Nephron (organoid): Measurements from ENCODE around the gene CRISPLD2.

Experiments
- H3K27ac Mint-ChIP-seq, 3 experiments: 2 replicates each; pipeline ENCODE4 v1.8.0; 2020; ENCODE audit warnings: mixed read lengths in 3 of 3, mild to moderate bottlenecking in 2 of 3, moderate library complexity in 1 of 3
- H3K27me3 Mint-ChIP-seq: 2 replicates; pipeline ENCODE4 v1.8.0; 2021; ENCODE audit warnings: low read depth, mild to moderate bottlenecking, moderate library complexity, mixed read lengths
- H3K36me3 Mint-ChIP-seq: 2 replicates; pipeline ENCODE4 v1.8.0; 2020; ENCODE audit warnings: low read depth, mixed read lengths
- H3K4me1 Mint-ChIP-seq: 2 replicates; pipeline ENCODE4 v1.8.0; 2020; ENCODE audit warnings: mixed read lengths
- H3K4me3 Mint-ChIP-seq, 3 experiments: 2 replicates each; pipeline ENCODE4 v1.8.0; 2020; ENCODE audit warnings: mild to moderate bottlenecking in 3 of 3, mixed read lengths in 3 of 3, moderate library complexity in 2 of 3
- H3K9me3 Mint-ChIP-seq: 2 replicates; pipeline ENCODE4 v1.8.0; 2020; ENCODE audit warnings: mixed read lengths
- CTCF ChIP-seq, 3 experiments: fragments of 200-600 bp; sonication (generic); IDR thresholded peaks; one replicate each; pipeline ENCODE4 v1.5.0; 2021; ENCODE audit warnings: antibody characterized with exemption in 3 of 3; ENCODE audit not compliant: unreplicated experiment in 3 of 3

Gene CRISPLD2

GRCh38 chr16:84787263-84787622 is 32.5 kb upstream of the CRISPLD2 start:
- Mint-ChIP-seq H3K27ac (peak overlapping the region; percentile 4 to 55 (median 44)), H3K4me1 (peaks cover 59% of the 10 kb centered on the region), H3K4me3 (no peak overlapping the region), H3K36me3 (no peaks in the 10 kb centered on the region), H3K9me3 (no peaks in the 10 kb centered on the region), H3K27me3 (no peaks in the 10 kb centered on the region)
- TF ChIP-seq CTCF (IDR thresholded peaks at IDR 0.05; ENCODE audit: unreplicated experiment in 3 of 3) = no peak

- Mint-ChIP-seq H3K4me3 (no peak overlapping the region), H3K27me3 (no peaks in the 10 kb centered on the region)
Measured at GRCh38 chr16:84788920-84789391, 30.8 kb upstream of the CRISPLD2 start.

GRCh38 chr16:84789431-84789830 is 30.4 kb upstream of the CRISPLD2 start:
- Mint-ChIP-seq H3K36me3 (no peaks in the 10 kb centered on the region), H3K4me1 (peaks cover 65% of the 10 kb centered on the region), H3K9me3 (no peaks in the 10 kb centered on the region), H3K27ac (peak overlapping the region in 1 of 3 experiments; percentile 35), H3K27me3 (no peaks in the 10 kb centered on the region), H3K4me3 (no peak overlapping the region)
- no peak for TF ChIP-seq CTCF (IDR thresholded peaks at IDR 0.05; ENCODE audit: unreplicated experiment in 3 of 3)

More at GRCh38 chr16:84788920-84789391, 30.8 kb upstream of the CRISPLD2 start:
- Mint-ChIP-seq H3K9me3 (no peaks in the 10 kb centered on the region), H3K36me3 (no peaks in the 10 kb centered on the region), H3K4me1 (peaks cover 60% of the 10 kb centered on the region), H3K27ac (peak overlapping the region in 1 of 3 experiments; percentile 35)
- no peak for TF ChIP-seq CTCF (IDR thresholded peaks at IDR 0.05; ENCODE audit: unreplicated experiment in 3 of 3)

GRCh38 chr16:84790301-84790700 is 29.5 kb upstream of the CRISPLD2 start:
- Mint-ChIP-seq H3K27ac (peak overlapping the region in 1 of 3 experiments; percentile 15), H3K9me3 (no peaks in the 10 kb centered on the region), H3K4me1 (peaks cover 62% of the 10 kb centered on the region), H3K36me3 (no peaks in the 10 kb centered on the region), H3K4me3 (no peak overlapping the region), H3K27me3 (peaks cover 4% of the 10 kb centered on the region)
- TF ChIP-seq CTCF (IDR thresholded peaks at IDR 0.05; ENCODE audit: unreplicated experiment in 3 of 3) = no peak

GRCh38 chr16:84791088-84791487 is 28.7 kb upstream of the CRISPLD2 start:
- TF ChIP-seq CTCF (IDR thresholded peaks at IDR 0.05; ENCODE audit: unreplicated experiment in 3 of 3) = no peak
- peak overlapping the region; percentile 45 to 71 (median 46) for H3K27ac Mint-ChIP-seq
- peaks cover 4% of the 10 kb centered on the region for H3K27me3 Mint-ChIP-seq
- H3K4me1 Mint-ChIP-seq = peaks cover 58% of the 10 kb centered on the region
- no peaks in the 10 kb centered on the region for H3K9me3 Mint-ChIP-seq
- H3K4me3 Mint-ChIP-seq = no peak overlapping the region
- H3K36me3 Mint-ChIP-seq = no peaks in the 10 kb centered on the region

- Mint-ChIP-seq H3K27ac (peak overlapping the region in 2 of 3 experiments; percentile 6 to 71), H3K4me3 (no peak overlapping the region), H3K4me1 (peaks cover 54% of the 10 kb centered on the region), H3K27me3 (peaks cover 4% of the 10 kb centered on the region), H3K36me3 (no peaks in the 10 kb centered on the region), H3K9me3 (no peaks in the 10 kb centered on the region)
- TF ChIP-seq CTCF (IDR thresholded peaks at IDR 0.05; ENCODE audit: unreplicated experiment in 3 of 3) = no peak
Measured at GRCh38 chr16:84791501-84791900, 28.3 kb upstream of the CRISPLD2 start.
